Upper lobe of left lung (tissue), 6 donors: ENCODE results near the gene CEP85L. TPM values are rescaled to one million over a fixed set of nuclear protein-coding genes. Genes with fewer than 3 reads are reported as not detected.

Experiments used
- ATAC-seq, 2 donors: fragments of 200-7000 bp; cut with Tn5 transposase; one replicate each; pipeline ENCODE4 v1.9.1; 2022; ENCODE audit warnings: mild to moderate bottlenecking in 2 of 2, moderate library complexity in 2 of 2; ENCODE audit not compliant: low FRiP score in 2 of 2
- DNase-seq, 2 donors: peaks; one replicate each; pipeline ENCODE4 v3.0.0-alpha.2; 2019 to 2020
- H3K27ac ChIP-seq, 4 donors: fragments of 200-600 bp; sonication (generic); one replicate each; pipeline ENCODE4 v1.5.1; 2016 to 2019
- H3K27me3 ChIP-seq, 4 donors: fragments of 200-600 bp; sonication (generic); one replicate each; pipeline ENCODE4 v1.5.1; 2017 to 2019
- H3K36me3 ChIP-seq, 4 donors: fragments of 200-600 bp; sonication (generic); one replicate each; pipeline ENCODE4 v1.5.1; 2016 to 2019
- H3K4me1 ChIP-seq, 4 donors: fragments of 200-600 bp; sonication (generic); one replicate each; pipeline ENCODE4 v1.5.1; 2018 to 2019
- H3K4me3 ChIP-seq, 4 donors: fragments of 200-600 bp; sonication (generic); one replicate each; pipeline ENCODE4 v1.5.1; 2017 to 2019; ENCODE audit warnings: mild to moderate bottlenecking in 2 of 4, moderate library complexity in 1 of 4
- H3K9me3 ChIP-seq, 4 donors: fragments of 200-600 bp; sonication (generic); one replicate each; pipeline ENCODE4 v1.5.1; 2018 to 2019
- CTCF ChIP-seq, 6 experiments: fragments of 450-650 bp in 4 of 6; fragments of 200-600 bp in 2 of 6; sonication (generic) in 2 of 6; IDR thresholded peaks; one replicate each; pipeline ENCODE4 v1.5.1; 2016 to 2019; ENCODE audit warnings: antibody characterized with exemption in 6 of 6
- EP300 ChIP-seq, 4 donors: sonication (generic); formaldehyde crosslinking; IDR thresholded peaks; one replicate each; pipeline ENCODE4 v1.5.1; 2017; ENCODE audit warnings: antibody characterized with exemption in 4 of 4, control low read depth in 2 of 4
- POLR2A ChIP-seq, 4 donors: fragments of 450-650 bp; IDR thresholded peaks; one replicate each; pipeline ENCODE4 v1.5.1; 2016 to 2017; ENCODE audit warnings: antibody characterized with exemption in 4 of 4, mild to moderate bottlenecking in 2 of 4
- POLR2AphosphoS5 ChIP-seq, 2 donors: sonication (generic); formaldehyde crosslinking; IDR thresholded peaks; one replicate each; pipeline ENCODE4 v1.5.1; 2017; ENCODE audit warnings: antibody characterized with exemption in 2 of 2
- WGBS, 2 donors: methylation state at CpG; one replicate each; pipeline ENCODE4 v1.1.5; 2017 to 2018; 5-methylcytosine and 5-hydroxymethylcytosine counted together
- total RNA-seq, 6 donors: library from RNA; depleted of rRNA in 4 of 6; stranded (reverse); fragments of >200 nt in 4 of 6; gene quantifications; one replicate each; pipeline versions ENCODE4 v1.1.0 to v1.2.1, GENCODE V29; 2016 to 2021
- donor health status: DM: no; HTN: no; CAD: no; lungs with moderate emphysema.
- donor health status: DM: no; HTN: yes; CAD: no; lungs with severe emphysema.

Gene CEP85L
- total RNA-seq, 6 donors from 2014 or later: 7.5 to 22.0 (median 13.0) TPM

DNA sequence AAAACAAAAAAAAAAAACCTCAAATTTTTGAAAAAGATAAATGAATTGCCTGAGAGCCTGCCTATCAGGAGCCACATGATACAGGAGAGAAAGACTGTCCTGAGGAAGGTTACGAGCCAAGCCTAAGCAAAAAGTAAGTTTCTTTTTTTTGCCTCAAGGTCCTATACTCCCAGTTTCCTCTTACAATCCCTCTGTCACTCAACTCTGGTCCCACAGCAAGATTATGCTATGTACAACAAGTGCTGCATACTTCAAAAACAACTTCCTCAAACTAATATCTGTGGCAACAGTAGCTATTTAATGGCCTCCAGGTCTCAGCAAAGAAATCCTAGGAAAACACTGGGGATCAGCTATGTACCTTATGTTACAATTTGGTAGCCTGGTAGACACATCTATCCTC, 56.5 kb downstream of the CEP85L start:
- ATAC-seq: no peak
- 68 to 95% methylated on average over 1 of the region's 1 CpG for WGBS, 2 donors

GRCh38 chr6:118591897-118592296, 59.5 kb downstream of the CEP85L start:
- no peak for TF ChIP-seq POLR2AphosphoS5 (IDR thresholded peaks at IDR 0.05)
- TF ChIP-seq POLR2A (IDR thresholded peaks at IDR 0.05): no peak
- TF ChIP-seq EP300 (IDR thresholded peaks at IDR 0.05): no peak
- no peak for TF ChIP-seq CTCF (IDR thresholded peaks at IDR 0.05)
- Histone ChIP-seq H3K36me3 (no peaks in the 10 kb centered on the region), H3K4me1 (peaks cover 5 to 15% (median 7%) of the 10 kb centered on the region in 4 donors), H3K27ac (no peak overlapping the region), H3K9me3 (no peaks in the 10 kb centered on the region), H3K27me3 (no peaks in the 10 kb centered on the region), H3K4me3 (no peak overlapping the region)
- ATAC-seq (no peak), DNase-seq (no peak)
- 73 to 75% methylated on average over 3 of the region's 3 CpGs for WGBS, 2 donors

More for the DNA sequence above, 56.5 kb downstream of the CEP85L start:
- no peaks in the 10 kb centered on the region for H3K9me3 ChIP-seq
- H3K27ac ChIP-seq: no peak overlapping the region
- no peaks in the 10 kb centered on the region for H3K27me3 ChIP-seq
- no peak for DNase-seq
- TF ChIP-seq EP300 (IDR thresholded peaks at IDR 0.05): no peak
- no peak for TF ChIP-seq POLR2AphosphoS5 (IDR thresholded peaks at IDR 0.05)
- no peak for TF ChIP-seq CTCF (IDR thresholded peaks at IDR 0.05)
- TF ChIP-seq POLR2A (IDR thresholded peaks at IDR 0.05): no peak
- no peak overlapping the region for H3K4me3 ChIP-seq
- H3K36me3 ChIP-seq: no peaks in the 10 kb centered on the region
- H3K4me1 ChIP-seq: peaks cover 0 to 6% (median 3%) of the 10 kb centered on the region in 4 donors

GRCh38 chr6:118589649-118590365, 61.6 kb downstream of the CEP85L start:
- WGBS, 2 donors: 46 to 58% methylated on average over 6 of the region's 6 CpGs
- no peaks in the 10 kb centered on the region for H3K36me3 ChIP-seq
- TF ChIP-seq POLR2AphosphoS5 (IDR thresholded peaks at IDR 0.05) (no peak), CTCF (IDR thresholded peaks at IDR 0.05) (no peak), POLR2A (IDR thresholded peaks at IDR 0.05) (no peak), EP300 (IDR thresholded peaks at IDR 0.05) (no peak)
- peaks cover 5 to 15% (median 7%) of the 10 kb centered on the region in 4 donors for H3K4me1 ChIP-seq
- no peaks in the 10 kb centered on the region for H3K9me3 ChIP-seq
- DNase-seq: no peak
- H3K27ac ChIP-seq: no peak overlapping the region
- no peaks in the 10 kb centered on the region for H3K27me3 ChIP-seq
- H3K4me3 ChIP-seq: no peak overlapping the region
- ATAC-seq: no peak

DNA sequence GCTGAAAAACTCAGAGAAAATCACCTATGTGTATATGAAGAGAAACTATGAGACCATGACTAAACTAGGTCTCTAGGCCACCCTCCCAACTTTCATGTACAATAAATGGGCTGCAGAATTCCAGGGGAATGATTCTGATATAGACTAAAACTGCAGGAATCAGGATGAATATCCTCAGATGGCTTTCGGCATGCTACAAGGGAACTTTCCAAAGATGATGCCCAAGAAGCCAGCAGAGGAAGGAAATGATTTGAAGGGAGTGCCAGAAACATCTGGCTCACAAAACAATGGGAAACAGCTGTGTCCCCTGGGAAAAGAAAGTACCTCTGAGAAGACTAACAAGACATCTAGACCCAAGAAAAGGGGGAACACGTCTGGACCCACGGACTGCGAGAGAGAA, 62.2 kb downstream of the CEP85L start:
- no peaks in the 10 kb centered on the region for H3K27me3 ChIP-seq
- TF ChIP-seq EP300 (IDR thresholded peaks at IDR 0.05): no peak
- no peak overlapping the region for H3K27ac ChIP-seq
- 58 to 64% methylated on average over 4 of the region's 4 CpGs for WGBS, 2 donors
- H3K9me3 ChIP-seq: no peaks in the 10 kb centered on the region
- no peaks in the 10 kb centered on the region for H3K36me3 ChIP-seq
- peaks cover 5 to 15% (median 7%) of the 10 kb centered on the region in 4 donors for H3K4me1 ChIP-seq
- no peak overlapping the region for H3K4me3 ChIP-seq
- DNase-seq (no peak), ATAC-seq (no peak)

GRCh38 chr6:118588626-118589025, 62.8 kb downstream of the CEP85L start:
- H3K27ac ChIP-seq: no peak overlapping the region
- no peak for DNase-seq
- no peaks in the 10 kb centered on the region for H3K36me3 ChIP-seq
- H3K4me3 ChIP-seq: no peak overlapping the region
- WGBS, 2 donors: 85 to 88% methylated on average over 5 of the region's 5 CpGs
- H3K9me3 ChIP-seq: no peaks in the 10 kb centered on the region
- H3K4me1 ChIP-seq: peaks cover 5 to 15% (median 7%) of the 10 kb centered on the region in 4 donors
- no peak for ATAC-seq
- no peak for TF ChIP-seq CTCF (IDR thresholded peaks at IDR 0.05)
- TF ChIP-seq EP300 (IDR thresholded peaks at IDR 0.05): no peak
- TF ChIP-seq POLR2A (IDR thresholded peaks at IDR 0.05): no peak
- TF ChIP-seq POLR2AphosphoS5 (IDR thresholded peaks at IDR 0.05): no peak
- no peaks in the 10 kb centered on the region for H3K27me3 ChIP-seq
